Caco-2 (cell line): ENCODE measurements around the gene JPH2. TPM values are rescaled to one million over a fixed set of nuclear protein-coding genes. Genes with fewer than 3 reads are reported as not detected.

Source experiments
- BruUV-seq: library from RNA; stranded (reverse); fragments of 400-500 nt; replicated peaks from 2 replicates; lab custom pipeline; 2021; lab: Mats Ljungman, UMichigan
- CTCF ChIA-PET: fragments of 300-600 bp; sonication (Branson Sonifier 250); formaldehyde crosslinking; loops from one replicate; lab custom pipeline; 2022; ENCODE audit warnings: antibody characterized with exemption; lab: Charles Lee
- POLR2A ChIA-PET: fragments of 300-600 bp; sonication (Branson Sonifier 250); formaldehyde crosslinking; loops from one replicate; lab custom pipeline; 2022; ENCODE audit warnings: antibody characterized with exemption; lab: Charles Lee
- DNase-seq, 2 experiments: peaks; one replicate each; pipeline versions ENCODE4 v3.0.0 to v3.0.0-alpha.2; 2020 to 2022
- H3K27me3 ChIP-seq: replicated peaks from 2 replicates; pipeline ENCODE4 v1.6.0; 2011; ENCODE audit warnings: low read length; ENCODE audit not compliant: control insufficient read depth, insufficient read depth
- H3K36me3 ChIP-seq: 2 replicates; pipeline ENCODE4 v1.5.1; 2011; ENCODE audit warnings: low read length; ENCODE audit not compliant: control insufficient read depth, insufficient read depth
- H3K4me1 ChIP-seq: fragments of 250-450 bp; sonication (Bioruptor Pico); 2 replicates; pipeline ENCODE4 v1.5.1; 2020; ENCODE audit warnings: mild to moderate bottlenecking
- H3K4me3 ChIP-seq: 2 replicates; pipeline ENCODE4 v1.5.1; 2011; ENCODE audit warnings: low read depth, mild to moderate bottlenecking, control low read depth, low read length
- H3K9me3 ChIP-seq: fragments of 250-450 bp; sonication (Bioruptor Pico); 2 replicates; pipeline ENCODE4 v1.5.1; 2020; ENCODE audit warnings: mild to moderate bottlenecking, moderate library complexity
- H3K27ac Mint-ChIP-seq: one replicate; pipeline ENCODE4 v1.8.0; 2022; ENCODE audit warnings: mixed read lengths; ENCODE audit not compliant: unreplicated experiment
- H3K27me3 Mint-ChIP-seq: one replicate; pipeline ENCODE4 v1.8.0; 2022; ENCODE audit warnings: mixed read lengths; ENCODE audit not compliant: insufficient read depth, unreplicated experiment
- H3K36me3 Mint-ChIP-seq: one replicate; pipeline ENCODE4 v1.8.0; 2022; ENCODE audit warnings: mild to moderate bottlenecking, mixed read lengths; ENCODE audit not compliant: insufficient read depth, unreplicated experiment
- H3K4me1 Mint-ChIP-seq: one replicate; pipeline ENCODE4 v1.8.0; 2022; ENCODE audit warnings: low read depth, mixed read lengths; ENCODE audit not compliant: unreplicated experiment
- H3K4me3 Mint-ChIP-seq: one replicate; pipeline ENCODE4 v1.8.0; 2022; ENCODE audit warnings: mild to moderate bottlenecking, moderate library complexity, mixed read lengths; ENCODE audit not compliant: unreplicated experiment
- H3K9me3 Mint-ChIP-seq: one replicate; pipeline ENCODE4 v1.8.0; 2022; ENCODE audit warnings: mixed read lengths; ENCODE audit not compliant: unreplicated experiment
- intact Hi-C: fragments of 100-400 bp; cut with micrococcal nuclease; formaldehyde crosslinking; loops from one replicate; pipeline ENCODE4 v1.10.0; 2022; ENCODE audit not compliant: unreplicated experiment
- total RNA-seq: library from RNA; stranded (reverse); gene quantifications from 2 replicates; pipeline ENCODE4 v1.2.3, GENCODE V29; 2022
- TF ChIP-seq, protein P1 (sequence below), 2 experiments: fragments of 200-600 bp in 1 of 2; IDR thresholded peaks; 1 replicate in 1 of 2; 2 replicates in 1 of 2; pipeline versions ENCODE4 v1.5.1 to v1.8.0; 2011 to 2022; ENCODE audit warnings: antibody characterized with exemption in 1 of 2, control low read depth in 1 of 2, inconsistent platforms in 1 of 2, low read depth in 1 of 2, low read length in 1 of 2, mild to moderate bottlenecking in 1 of 2, moderate library complexity in 1 of 2; ENCODE audit not compliant: insufficient read depth in 1 of 2, severe bottlenecking in 1 of 2, unreplicated experiment in 1 of 2

Gene JPH2
- total RNA-seq, 1 experiment from 2014 or later = 10.5 TPM

DNA sequence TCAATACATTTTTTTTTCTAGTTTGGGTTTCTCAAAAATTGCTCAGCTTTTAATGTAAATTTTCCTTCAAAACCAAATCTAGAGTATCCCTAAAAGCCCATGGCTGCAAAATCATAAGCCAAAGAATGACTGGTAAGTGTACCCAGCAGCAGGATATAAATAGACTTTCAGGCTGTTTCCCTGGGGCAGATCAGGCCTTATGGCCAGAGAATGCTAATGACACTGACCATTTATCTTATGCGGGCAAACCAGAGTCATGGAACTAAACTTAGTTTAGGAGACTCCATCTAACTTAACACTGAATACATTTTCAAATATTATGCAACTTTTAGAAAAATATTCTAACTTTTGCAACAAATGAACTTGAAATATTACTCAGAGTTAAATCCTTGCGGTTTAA, 16.2 kb upstream of the JPH2 start:
- TF ChIP-seq, protein P1, sequence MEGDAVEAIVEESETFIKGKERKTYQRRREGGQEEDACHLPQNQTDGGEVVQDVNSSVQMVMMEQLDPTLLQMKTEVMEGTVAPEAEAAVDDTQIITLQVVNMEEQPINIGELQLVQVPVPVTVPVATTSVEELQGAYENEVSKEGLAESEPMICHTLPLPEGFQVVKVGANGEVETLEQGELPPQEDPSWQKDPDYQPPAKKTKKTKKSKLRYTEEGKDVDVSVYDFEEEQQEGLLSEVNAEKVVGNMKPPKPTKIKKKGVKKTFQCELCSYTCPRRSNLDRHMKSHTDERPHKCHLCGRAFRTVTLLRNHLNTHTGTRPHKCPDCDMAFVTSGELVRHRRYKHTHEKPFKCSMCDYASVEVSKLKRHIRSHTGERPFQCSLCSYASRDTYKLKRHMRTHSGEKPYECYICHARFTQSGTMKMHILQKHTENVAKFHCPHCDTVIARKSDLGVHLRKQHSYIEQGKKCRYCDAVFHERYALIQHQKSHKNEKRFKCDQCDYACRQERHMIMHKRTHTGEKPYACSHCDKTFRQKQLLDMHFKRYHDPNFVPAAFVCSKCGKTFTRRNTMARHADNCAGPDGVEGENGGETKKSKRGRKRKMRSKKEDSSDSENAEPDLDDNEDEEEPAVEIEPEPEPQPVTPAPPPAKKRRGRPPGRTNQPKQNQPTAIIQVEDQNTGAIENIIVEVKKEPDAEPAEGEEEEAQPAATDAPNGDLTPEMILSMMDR (IDR thresholded peaks at IDR 0.05; ENCODE audit: insufficient read depth in 1 of 2, low read depth in 1 of 2, low read length in 1 of 2, severe bottlenecking in 1 of 2, unreplicated experiment in 1 of 2) = no peak
- no peaks in the 10 kb centered on the region for H3K27me3 Mint-ChIP-seq
- no peak overlapping the region for H3K4me3 Mint-ChIP-seq
- POLR2A ChIA-PET = no interaction called here
- DNase-seq = no peak
- no peaks in the 10 kb centered on the region for H3K9me3 Mint-ChIP-seq
- Histone ChIP-seq H3K27me3 (no peaks in the 10 kb centered on the region), H3K4me3 (no peak overlapping the region), H3K36me3 (peaks cover 12% of the 10 kb centered on the region), H3K4me1 (peaks cover 16% of the 10 kb centered on the region), H3K9me3 (no peaks in the 10 kb centered on the region)
- peaks cover 95% of the 10 kb centered on the region for H3K36me3 Mint-ChIP-seq
- intact Hi-C loops = no loop called here
- peaks cover 26% of the 10 kb centered on the region for H3K4me1 Mint-ChIP-seq
- BruUV-seq = no TSS peak
- CTCF ChIA-PET = interaction anchor here (1.0 kb wide), 1 partner anchor 23 kb away, joined by 3 read pairs; no protein-coding TSS in a partner anchor
- H3K27ac Mint-ChIP-seq = no peak overlapping the region

DNA sequence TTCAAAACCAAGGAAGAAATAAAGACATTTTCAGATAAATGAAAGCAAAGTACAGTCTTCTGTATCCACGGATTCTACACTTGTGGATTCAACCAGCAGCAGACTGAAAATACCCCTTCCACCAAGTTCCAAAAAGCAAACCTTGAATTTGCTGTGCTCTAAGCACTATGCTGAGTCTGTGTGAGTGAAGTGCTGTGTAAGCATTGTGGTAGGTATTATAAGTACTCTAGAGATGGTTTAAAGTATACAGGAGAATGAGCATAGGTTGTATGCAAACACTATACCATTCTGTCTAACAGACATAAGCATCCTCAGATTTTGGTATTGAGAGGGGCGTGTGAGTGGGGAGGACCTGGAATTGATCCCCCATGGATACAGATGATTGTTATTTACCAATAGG, 14.0 kb upstream of the JPH2 start:
- H3K4me1 Mint-ChIP-seq = peaks cover 16% of the 10 kb centered on the region
- H3K4me3 ChIP-seq = no peak overlapping the region
- H3K9me3 ChIP-seq = no peaks in the 10 kb centered on the region
- ChIA-PET POLR2A (no interaction called here), CTCF (no interaction called here)
- no peak overlapping the region for H3K4me3 Mint-ChIP-seq
- no peaks in the 10 kb centered on the region for H3K9me3 Mint-ChIP-seq
- no peak for DNase-seq
- TF ChIP-seq, protein P1 (IDR thresholded peaks at IDR 0.05; ENCODE audit: insufficient read depth in 1 of 2, low read depth in 1 of 2, low read length in 1 of 2, severe bottlenecking in 1 of 2, unreplicated experiment in 1 of 2) = no peak
- H3K4me1 ChIP-seq = peaks cover 9% of the 10 kb centered on the region
- no peaks in the 10 kb centered on the region for H3K27me3 Mint-ChIP-seq
- H3K36me3 ChIP-seq = peaks cover 14% of the 10 kb centered on the region
- peaks cover 98% of the 10 kb centered on the region for H3K36me3 Mint-ChIP-seq
- H3K27me3 ChIP-seq = no peaks in the 10 kb centered on the region
- BruUV-seq = no TSS peak
- H3K27ac Mint-ChIP-seq = no peak overlapping the region
- intact Hi-C loops = no loop called here

DNA sequence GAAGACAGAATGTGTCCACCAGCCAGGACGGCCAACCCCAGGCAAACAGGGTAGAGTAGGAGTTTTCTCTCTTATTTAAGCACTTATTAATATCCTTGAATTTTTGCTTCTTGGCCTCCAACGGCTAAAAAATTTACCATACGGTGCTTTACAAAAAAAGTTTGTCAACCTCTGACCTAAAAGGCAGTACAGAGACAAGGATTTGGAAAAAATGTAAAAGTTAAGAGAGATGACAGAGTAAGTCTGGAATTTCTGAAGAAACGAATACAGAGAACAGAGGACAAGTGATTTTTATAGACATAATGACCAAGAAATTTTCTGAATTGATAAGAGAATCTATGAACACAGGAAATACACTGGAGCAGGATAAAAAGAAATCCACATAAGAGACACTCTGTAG, 13.4 kb upstream of the JPH2 start:
- H3K36me3 ChIP-seq = peaks cover 13% of the 10 kb centered on the region

More for the DNA sequence above, 13.4 kb upstream of the JPH2 start:
- ChIA-PET POLR2A (no interaction called here), CTCF (interaction anchor here (0.9 kb wide), 1 partner anchor 10 kb away, joined by 3 read pairs; no protein-coding TSS in a partner anchor)
- no peak for DNase-seq
- Histone ChIP-seq H3K4me1 (peaks cover 9% of the 10 kb centered on the region), H3K4me3 (no peak overlapping the region), H3K27me3 (no peaks in the 10 kb centered on the region), H3K9me3 (no peaks in the 10 kb centered on the region)
- Mint-ChIP-seq H3K27me3 (no peaks in the 10 kb centered on the region), H3K27ac (no peak overlapping the region), H3K4me3 (no peak overlapping the region), H3K9me3 (no peaks in the 10 kb centered on the region), H3K4me1 (peaks cover 16% of the 10 kb centered on the region), H3K36me3 (peaks cover 98% of the 10 kb centered on the region)
- intact Hi-C loops = no loop called here
- BruUV-seq = no TSS peak
- TF ChIP-seq, protein P1 (IDR thresholded peaks at IDR 0.05; ENCODE audit: insufficient read depth in 1 of 2, low read depth in 1 of 2, low read length in 1 of 2, severe bottlenecking in 1 of 2, unreplicated experiment in 1 of 2) = no peak
